Measurements from ENCODE around the gene IFI27L1. TPM values are rescaled to one million over a fixed set of nuclear protein-coding genes. Genes with fewer than 3 reads are reported as not detected.

Gene IFI27L1
- total and polyA plus RNA-seq, 2 experiments from 2014 or later = 9.7 to 28.6 TPM

DNA sequence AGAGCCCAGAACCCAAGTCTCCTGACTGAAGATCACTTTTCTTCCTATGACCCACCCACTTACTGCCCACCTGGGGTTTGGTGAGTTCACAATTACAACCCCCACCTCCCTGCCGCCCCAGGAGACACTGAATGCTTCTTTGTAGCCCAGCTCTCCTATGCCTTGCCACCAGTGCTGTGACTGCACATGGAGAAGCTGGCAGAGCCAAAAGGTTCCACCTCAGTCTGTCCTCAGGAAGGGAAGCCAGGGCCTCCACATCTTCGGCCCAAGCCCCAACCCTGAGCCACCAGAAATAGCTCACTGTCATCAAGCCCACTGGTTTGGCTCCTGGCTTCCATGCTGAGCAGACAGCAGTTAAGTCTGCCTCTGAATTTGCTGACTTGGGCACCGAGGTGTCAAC is 29.3 kb upstream of the IFI27L1 start (continued):
- TF ChIP-seq, protein P1, sequence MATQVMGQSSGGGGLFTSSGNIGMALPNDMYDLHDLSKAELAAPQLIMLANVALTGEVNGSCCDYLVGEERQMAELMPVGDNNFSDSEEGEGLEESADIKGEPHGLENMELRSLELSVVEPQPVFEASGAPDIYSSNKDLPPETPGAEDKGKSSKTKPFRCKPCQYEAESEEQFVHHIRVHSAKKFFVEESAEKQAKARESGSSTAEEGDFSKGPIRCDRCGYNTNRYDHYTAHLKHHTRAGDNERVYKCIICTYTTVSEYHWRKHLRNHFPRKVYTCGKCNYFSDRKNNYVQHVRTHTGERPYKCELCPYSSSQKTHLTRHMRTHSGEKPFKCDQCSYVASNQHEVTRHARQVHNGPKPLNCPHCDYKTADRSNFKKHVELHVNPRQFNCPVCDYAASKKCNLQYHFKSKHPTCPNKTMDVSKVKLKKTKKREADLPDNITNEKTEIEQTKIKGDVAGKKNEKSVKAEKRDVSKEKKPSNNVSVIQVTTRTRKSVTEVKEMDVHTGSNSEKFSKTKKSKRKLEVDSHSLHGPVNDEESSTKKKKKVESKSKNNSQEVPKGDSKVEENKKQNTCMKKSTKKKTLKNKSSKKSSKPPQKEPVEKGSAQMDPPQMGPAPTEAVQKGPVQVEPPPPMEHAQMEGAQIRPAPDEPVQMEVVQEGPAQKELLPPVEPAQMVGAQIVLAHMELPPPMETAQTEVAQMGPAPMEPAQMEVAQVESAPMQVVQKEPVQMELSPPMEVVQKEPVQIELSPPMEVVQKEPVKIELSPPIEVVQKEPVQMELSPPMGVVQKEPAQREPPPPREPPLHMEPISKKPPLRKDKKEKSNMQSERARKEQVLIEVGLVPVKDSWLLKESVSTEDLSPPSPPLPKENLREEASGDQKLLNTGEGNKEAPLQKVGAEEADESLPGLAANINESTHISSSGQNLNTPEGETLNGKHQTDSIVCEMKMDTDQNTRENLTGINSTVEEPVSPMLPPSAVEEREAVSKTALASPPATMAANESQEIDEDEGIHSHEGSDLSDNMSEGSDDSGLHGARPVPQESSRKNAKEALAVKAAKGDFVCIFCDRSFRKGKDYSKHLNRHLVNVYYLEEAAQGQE (IDR thresholded peaks at IDR 0.05; ENCODE audit: unreplicated experiment) = no peak
- TF ChIP-seq CREB1 (CRISPR knock-in tag; IDR thresholded peaks at IDR 0.05; ENCODE audit: low read depth) (no peak), JUNB (IDR thresholded peaks at IDR 0.05; ENCODE audit: unreplicated experiment) (no peak)

DNA sequence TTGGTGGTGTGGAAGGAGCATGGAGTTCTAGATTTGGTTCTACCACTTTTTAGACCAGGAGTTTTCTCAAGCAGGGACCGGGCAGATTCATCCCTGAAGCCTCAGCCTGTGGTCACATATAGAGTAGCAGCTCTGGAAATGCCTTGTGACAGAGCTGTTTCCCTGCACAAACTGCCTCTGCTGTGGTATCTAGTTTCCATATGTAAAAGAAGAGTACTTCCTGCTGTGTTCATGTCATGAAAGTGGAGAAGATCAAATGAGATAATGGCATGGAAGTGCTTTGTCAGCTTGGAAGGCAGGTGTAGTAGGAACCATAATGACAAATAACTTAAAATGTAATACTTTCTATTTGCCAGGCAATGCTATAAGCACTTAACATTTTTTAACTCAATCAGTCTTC is 28.9 kb upstream of the IFI27L1 start:
- Histone ChIP-seq H3K4me1 (ENCODE audit: insufficient read depth) (no peaks in the 10 kb centered on the region), H2AFZ (no peak overlapping the region), H4K20me1 (replicated peaks; ENCODE audit: insufficient read depth) (peaks cover 7% of the 10 kb centered on the region), H3K27ac (ENCODE audit: low read depth) (peak overlapping the region; percentile 26; the same call in 1 of the 2 replicates), H3K27me3 (ENCODE audit: insufficient read depth) (no peaks in the 10 kb centered on the region), H3K79me2 (replicated peaks; ENCODE audit: insufficient read depth) (no peaks in the 10 kb centered on the region), H3F3A (replicated peaks; ENCODE audit: low read depth) (no peaks in the 10 kb centered on the region), H3K4me3 (no peak overlapping the region), H3K4me2 (no peak overlapping the region), H3K36me3 (ENCODE audit: insufficient read depth) (peaks cover 24% of the 10 kb centered on the region), H3K9me2 (ENCODE audit: insufficient read depth) (no peaks in the 10 kb centered on the region)
- H3K27me3 Mint-ChIP-seq (ENCODE audit: insufficient read depth, low read depth, poor library complexity) = peaks cover 4% of the 10 kb centered on the region
- ATAC-seq (peak; percentile 34; the same call in 2 of the 3 replicates), DNase-seq (ENCODE audit: low spot score) (no peak)
- TF ChIP-seq NANOG (IDR thresholded peaks at IDR 0.05; ENCODE audit: borderline replicate concordance) = no peak
- H3K9me3 Mint-ChIP-seq = no peaks in the 10 kb centered on the region
- H3K4me1 Mint-ChIP-seq = peaks cover 10% of the 10 kb centered on the region; the same call in 2 of the 3 replicates
- peaks cover 84% of the 10 kb centered on the region for H3K36me3 Mint-ChIP-seq (ENCODE audit: low read depth)
- H3K27ac Mint-ChIP-seq = peak overlapping the region; percentile 42; the same call in 1 of the 2 replicates
- no peak overlapping the region for H3K4me3 Mint-ChIP-seq

DNA sequence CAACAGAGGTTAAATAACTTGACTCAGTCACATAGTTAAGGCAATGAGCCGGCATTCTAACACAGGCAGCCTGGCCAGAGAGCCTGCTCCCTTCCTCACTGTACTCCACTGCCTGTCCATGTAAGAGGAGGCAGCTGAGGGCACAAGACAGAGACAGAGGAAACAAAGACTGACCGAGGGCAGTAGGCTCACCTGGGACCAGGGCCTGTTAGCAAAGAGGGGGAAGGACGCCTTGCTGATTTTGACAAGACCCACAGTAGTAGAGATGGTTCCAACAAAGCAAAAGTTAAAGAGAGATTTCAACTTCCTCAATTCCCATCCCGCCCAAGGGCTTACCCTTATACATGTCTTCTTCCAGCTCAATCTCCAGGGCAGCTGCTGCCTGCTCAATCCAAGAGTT is 28.4 kb upstream of the IFI27L1 start:
- H3K27ac Mint-ChIP-seq = peak overlapping the region; percentile 74
- ATAC-seq = no peak

More for the DNA sequence above, 28.4 kb upstream of the IFI27L1 start:
- no peak for TF ChIP-seq STAT1 (IDR thresholded peaks at IDR 0.05; ENCODE audit: unreplicated experiment)
- no peak for TF ChIP-seq ZNF114 (CRISPR knock-in tag; IDR thresholded peaks at IDR 0.05)
- TF ChIP-seq, protein P2, sequence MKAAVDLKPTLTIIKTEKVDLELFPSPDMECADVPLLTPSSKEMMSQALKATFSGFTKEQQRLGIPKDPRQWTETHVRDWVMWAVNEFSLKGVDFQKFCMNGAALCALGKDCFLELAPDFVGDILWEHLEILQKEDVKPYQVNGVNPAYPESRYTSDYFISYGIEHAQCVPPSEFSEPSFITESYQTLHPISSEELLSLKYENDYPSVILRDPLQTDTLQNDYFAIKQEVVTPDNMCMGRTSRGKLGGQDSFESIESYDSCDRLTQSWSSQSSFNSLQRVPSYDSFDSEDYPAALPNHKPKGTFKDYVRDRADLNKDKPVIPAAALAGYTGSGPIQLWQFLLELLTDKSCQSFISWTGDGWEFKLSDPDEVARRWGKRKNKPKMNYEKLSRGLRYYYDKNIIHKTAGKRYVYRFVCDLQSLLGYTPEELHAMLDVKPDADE (IDR thresholded peaks at IDR 0.05) = no peak
- no peak for TF ChIP-seq EZH2phosphoT487 (IDR thresholded peaks at IDR 0.05; ENCODE audit: unreplicated experiment)
- TF ChIP-seq POLR2AphosphoS5 (IDR thresholded peaks at IDR 0.05; ENCODE audit: low read depth) = no peak
- TF ChIP-seq, protein P3, sequence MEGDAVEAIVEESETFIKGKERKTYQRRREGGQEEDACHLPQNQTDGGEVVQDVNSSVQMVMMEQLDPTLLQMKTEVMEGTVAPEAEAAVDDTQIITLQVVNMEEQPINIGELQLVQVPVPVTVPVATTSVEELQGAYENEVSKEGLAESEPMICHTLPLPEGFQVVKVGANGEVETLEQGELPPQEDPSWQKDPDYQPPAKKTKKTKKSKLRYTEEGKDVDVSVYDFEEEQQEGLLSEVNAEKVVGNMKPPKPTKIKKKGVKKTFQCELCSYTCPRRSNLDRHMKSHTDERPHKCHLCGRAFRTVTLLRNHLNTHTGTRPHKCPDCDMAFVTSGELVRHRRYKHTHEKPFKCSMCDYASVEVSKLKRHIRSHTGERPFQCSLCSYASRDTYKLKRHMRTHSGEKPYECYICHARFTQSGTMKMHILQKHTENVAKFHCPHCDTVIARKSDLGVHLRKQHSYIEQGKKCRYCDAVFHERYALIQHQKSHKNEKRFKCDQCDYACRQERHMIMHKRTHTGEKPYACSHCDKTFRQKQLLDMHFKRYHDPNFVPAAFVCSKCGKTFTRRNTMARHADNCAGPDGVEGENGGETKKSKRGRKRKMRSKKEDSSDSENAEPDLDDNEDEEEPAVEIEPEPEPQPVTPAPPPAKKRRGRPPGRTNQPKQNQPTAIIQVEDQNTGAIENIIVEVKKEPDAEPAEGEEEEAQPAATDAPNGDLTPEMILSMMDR (conservative IDR thresholded peaks at IDR 0.05; ENCODE audit: low read depth in 2 of 2) = no peak
- TF ChIP-seq NANOG (IDR thresholded peaks at IDR 0.05; ENCODE audit: borderline replicate concordance) = no peak
- no peak for TF ChIP-seq CREB1 (CRISPR knock-in tag; IDR thresholded peaks at IDR 0.05; ENCODE audit: low read depth)
- Histone ChIP-seq H3K36me3 (ENCODE audit: insufficient read depth) (peaks cover 27% of the 10 kb centered on the region), H3K79me2 (replicated peaks; ENCODE audit: insufficient read depth) (no peaks in the 10 kb centered on the region), H2AFZ (no peak overlapping the region), H3K4me3 (no peak overlapping the region), H3K9me2 (ENCODE audit: insufficient read depth) (no peaks in the 10 kb centered on the region), H3K4me1 (ENCODE audit: insufficient read depth) (no peaks in the 10 kb centered on the region), H4K20me1 (replicated peaks; ENCODE audit: insufficient read depth) (peaks cover 7% of the 10 kb centered on the region), H3K27me3 (ENCODE audit: insufficient read depth) (no peaks in the 10 kb centered on the region), H3K4me2 (no peak overlapping the region), H3K27ac (ENCODE audit: low read depth) (peak overlapping the region; percentile 26; the same call in 1 of the 2 replicates), H3F3A (replicated peaks; ENCODE audit: low read depth) (no peaks in the 10 kb centered on the region)
- Mint-ChIP-seq H3K27me3 (ENCODE audit: insufficient read depth, low read depth, poor library complexity) (peaks cover 4% of the 10 kb centered on the region), H3K9me3 (no peaks in the 10 kb centered on the region), H3K4me3 (no peak overlapping the region), H3K36me3 (ENCODE audit: low read depth) (peaks cover 85% of the 10 kb centered on the region), H3K4me1 (peaks cover 10% of the 10 kb centered on the region; the same call in 2 of the 3 replicates)
- DNase-seq (ENCODE audit: low spot score) = no peak

Measured in GM23338 (cell line).